HL-60 (cell line): ENCODE data around the gene ANKRD40.

Source experiments
- DNase-seq, 2 experiments: peaks; one replicate each; pipeline ENCODE4 v3.0.0-alpha.2; 2010 to 2020; ENCODE audit warnings: low read depth in 1 of 2, low spot score in 1 of 2
- H3K27ac ChIP-seq: fragments of 250-450 bp; sonication (Bioruptor Pico); replicated peaks from 2 replicates; pipeline ENCODE4 v1.5.1; 2020; ENCODE audit warnings: mild to moderate bottlenecking, moderate library complexity
- H3K27me3 ChIP-seq: fragments of 250-450 bp; sonication (Bioruptor Pico); 2 replicates; pipeline ENCODE4 v1.5.1; 2021; ENCODE audit warnings: mild to moderate bottlenecking, moderate library complexity; ENCODE audit not compliant: insufficient read depth, poor library complexity, severe bottlenecking
- H3K4me3 ChIP-seq: replicated peaks from 2 replicates; pipeline ENCODE4 v1.5.1; 2011; ENCODE audit warnings: mild to moderate bottlenecking, control low read depth, low read length; ENCODE audit not compliant: insufficient read depth
- GABPA ChIP-seq: IDR thresholded peaks from 2 replicates; pipeline ENCODE4 v1.6.1; 2012; ENCODE audit warnings: low read depth
- POLR2AphosphoS5 ChIP-seq: IDR thresholded peaks from 2 replicates; pipeline ENCODE4 v1.6.1; 2012; ENCODE audit warnings: low read depth
- SPI1 ChIP-seq: IDR thresholded peaks from 2 replicates; pipeline ENCODE4 v1.6.1; 2012; ENCODE audit warnings: low read depth, mild to moderate bottlenecking, borderline replicate concordance
- TF ChIP-seq, protein P1 (sequence below): IDR thresholded peaks from one replicate; pipeline ENCODE4 v1.5.1; 2011; ENCODE audit warnings: low read length, control low read depth, inconsistent platforms; ENCODE audit not compliant: insufficient read depth
- TF ChIP-seq, protein P2 (sequence below): IDR thresholded peaks from 2 replicates; pipeline ENCODE4 v1.6.1; 2012; ENCODE audit warnings: low read depth; ENCODE audit not compliant: insufficient replicate concordance

Gene ANKRD40

DNA sequence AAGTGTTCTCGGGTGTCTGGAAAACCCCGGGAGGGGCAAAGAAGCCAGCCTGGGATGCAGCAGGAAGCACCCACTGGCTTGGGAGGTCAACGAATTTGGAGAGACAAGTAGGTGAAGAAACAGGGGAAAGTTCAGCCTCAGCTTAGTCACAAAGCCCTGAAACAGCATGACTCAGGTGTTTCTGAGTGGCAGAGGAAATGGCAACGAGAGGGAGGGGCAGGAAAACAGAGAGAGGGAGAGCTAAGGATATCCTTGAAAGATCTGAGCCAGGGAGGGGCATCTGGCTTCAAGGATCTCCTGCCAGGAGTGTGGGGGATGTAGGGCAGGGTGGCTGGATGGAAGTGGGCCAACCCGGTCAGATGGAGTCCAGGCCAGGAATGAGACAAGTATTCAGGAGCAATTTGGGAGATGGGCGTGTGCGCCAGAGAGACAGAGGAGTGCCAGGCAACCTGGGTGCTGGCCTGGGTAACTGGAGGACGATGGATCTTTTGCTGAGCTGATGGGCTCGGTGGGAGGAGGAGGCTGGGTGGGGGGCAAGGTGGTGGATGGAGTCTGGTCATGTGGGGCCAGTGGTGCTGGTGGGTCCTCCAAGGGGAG is 45.8 kb downstream of the ANKRD40 start:
- H3K27ac ChIP-seq = peak overlapping the region; percentile 25
- TF ChIP-seq SPI1 = no peak
- no peak for TF ChIP-seq POLR2AphosphoS5
- TF ChIP-seq, protein P1, sequence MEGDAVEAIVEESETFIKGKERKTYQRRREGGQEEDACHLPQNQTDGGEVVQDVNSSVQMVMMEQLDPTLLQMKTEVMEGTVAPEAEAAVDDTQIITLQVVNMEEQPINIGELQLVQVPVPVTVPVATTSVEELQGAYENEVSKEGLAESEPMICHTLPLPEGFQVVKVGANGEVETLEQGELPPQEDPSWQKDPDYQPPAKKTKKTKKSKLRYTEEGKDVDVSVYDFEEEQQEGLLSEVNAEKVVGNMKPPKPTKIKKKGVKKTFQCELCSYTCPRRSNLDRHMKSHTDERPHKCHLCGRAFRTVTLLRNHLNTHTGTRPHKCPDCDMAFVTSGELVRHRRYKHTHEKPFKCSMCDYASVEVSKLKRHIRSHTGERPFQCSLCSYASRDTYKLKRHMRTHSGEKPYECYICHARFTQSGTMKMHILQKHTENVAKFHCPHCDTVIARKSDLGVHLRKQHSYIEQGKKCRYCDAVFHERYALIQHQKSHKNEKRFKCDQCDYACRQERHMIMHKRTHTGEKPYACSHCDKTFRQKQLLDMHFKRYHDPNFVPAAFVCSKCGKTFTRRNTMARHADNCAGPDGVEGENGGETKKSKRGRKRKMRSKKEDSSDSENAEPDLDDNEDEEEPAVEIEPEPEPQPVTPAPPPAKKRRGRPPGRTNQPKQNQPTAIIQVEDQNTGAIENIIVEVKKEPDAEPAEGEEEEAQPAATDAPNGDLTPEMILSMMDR = no peak
- TF ChIP-seq, protein P2, sequence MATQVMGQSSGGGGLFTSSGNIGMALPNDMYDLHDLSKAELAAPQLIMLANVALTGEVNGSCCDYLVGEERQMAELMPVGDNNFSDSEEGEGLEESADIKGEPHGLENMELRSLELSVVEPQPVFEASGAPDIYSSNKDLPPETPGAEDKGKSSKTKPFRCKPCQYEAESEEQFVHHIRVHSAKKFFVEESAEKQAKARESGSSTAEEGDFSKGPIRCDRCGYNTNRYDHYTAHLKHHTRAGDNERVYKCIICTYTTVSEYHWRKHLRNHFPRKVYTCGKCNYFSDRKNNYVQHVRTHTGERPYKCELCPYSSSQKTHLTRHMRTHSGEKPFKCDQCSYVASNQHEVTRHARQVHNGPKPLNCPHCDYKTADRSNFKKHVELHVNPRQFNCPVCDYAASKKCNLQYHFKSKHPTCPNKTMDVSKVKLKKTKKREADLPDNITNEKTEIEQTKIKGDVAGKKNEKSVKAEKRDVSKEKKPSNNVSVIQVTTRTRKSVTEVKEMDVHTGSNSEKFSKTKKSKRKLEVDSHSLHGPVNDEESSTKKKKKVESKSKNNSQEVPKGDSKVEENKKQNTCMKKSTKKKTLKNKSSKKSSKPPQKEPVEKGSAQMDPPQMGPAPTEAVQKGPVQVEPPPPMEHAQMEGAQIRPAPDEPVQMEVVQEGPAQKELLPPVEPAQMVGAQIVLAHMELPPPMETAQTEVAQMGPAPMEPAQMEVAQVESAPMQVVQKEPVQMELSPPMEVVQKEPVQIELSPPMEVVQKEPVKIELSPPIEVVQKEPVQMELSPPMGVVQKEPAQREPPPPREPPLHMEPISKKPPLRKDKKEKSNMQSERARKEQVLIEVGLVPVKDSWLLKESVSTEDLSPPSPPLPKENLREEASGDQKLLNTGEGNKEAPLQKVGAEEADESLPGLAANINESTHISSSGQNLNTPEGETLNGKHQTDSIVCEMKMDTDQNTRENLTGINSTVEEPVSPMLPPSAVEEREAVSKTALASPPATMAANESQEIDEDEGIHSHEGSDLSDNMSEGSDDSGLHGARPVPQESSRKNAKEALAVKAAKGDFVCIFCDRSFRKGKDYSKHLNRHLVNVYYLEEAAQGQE = no peak
- TF ChIP-seq GABPA = no peak
- H3K4me3 ChIP-seq = no peak overlapping the region
- peak in 1 of 2 experiments; percentile 66 for DNase-seq
- no peaks in the 10 kb centered on the region for H3K27me3 ChIP-seq

DNA sequence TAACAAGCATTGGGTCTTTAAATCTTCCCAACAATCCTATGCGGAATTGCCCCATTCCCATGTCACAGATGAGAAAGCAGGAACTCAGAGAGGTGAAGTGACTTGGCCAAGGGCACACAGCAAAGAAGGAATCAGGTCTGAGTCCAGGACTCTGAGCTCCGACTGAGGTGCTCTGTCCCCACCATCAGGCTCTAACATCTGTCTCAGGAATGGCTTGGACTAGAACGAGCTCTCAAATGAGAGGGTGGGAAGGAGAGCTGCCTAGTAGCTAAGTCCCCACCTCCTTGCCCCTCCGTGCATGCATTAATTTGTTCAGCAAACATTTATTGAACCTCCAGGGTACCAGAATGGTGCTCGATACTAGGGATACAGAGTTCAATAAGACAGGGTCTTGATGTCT is 46.4 kb downstream of the ANKRD40 start:
- Histone ChIP-seq H3K27ac (peak overlapping the region; percentile 57), H3K4me3 (no peak overlapping the region), H3K27me3 (no peaks in the 10 kb centered on the region)
- TF ChIP-seq POLR2AphosphoS5 (no peak), SPI1 (no peak), GABPA (no peak)
- TF ChIP-seq, protein P2 = no peak
- TF ChIP-seq, protein P1 = no peak
- no peak for DNase-seq

DNA sequence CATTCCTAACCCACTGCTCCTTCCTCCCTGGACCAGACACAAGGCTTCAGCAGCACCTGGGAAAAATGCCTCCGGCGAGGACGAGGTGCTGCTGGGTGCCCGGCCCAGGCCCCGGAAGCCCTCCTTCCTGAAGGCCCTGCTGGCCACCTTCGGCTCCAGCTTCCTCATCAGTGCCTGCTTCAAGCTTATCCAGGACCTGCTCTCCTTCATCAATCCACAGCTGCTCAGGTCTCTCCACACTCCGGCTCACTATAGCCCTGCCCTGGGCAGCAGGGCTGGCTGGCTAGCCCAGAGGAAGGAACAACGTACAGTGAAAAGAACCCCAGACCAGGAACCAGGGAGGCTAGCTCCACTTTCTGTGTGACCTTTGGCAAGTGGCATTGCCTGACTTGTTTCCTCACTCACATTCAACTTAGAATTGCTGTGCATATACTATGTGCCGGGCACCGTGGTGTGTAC is 46.8 kb downstream of the ANKRD40 start:
- peak overlapping the region; percentile 57 for H3K27ac ChIP-seq
- TF ChIP-seq POLR2AphosphoS5 = no peak
- no peak for TF ChIP-seq GABPA
- TF ChIP-seq, protein P2 = no peak
- no peak; the same call in 1 of the 2 replicates for TF ChIP-seq SPI1
- H3K4me3 ChIP-seq = no peak overlapping the region
- DNase-seq = peak in 1 of 2 experiments; percentile 21
- H3K27me3 ChIP-seq = no peaks in the 10 kb centered on the region
